Upper lobe of left lung (tissue), 4 donors: ENCODE measurements around the gene TMEM42.

Experiments used
- CTCF ChIP-seq, 6 experiments: fragments of 450-650 bp in 4 of 6; fragments of 200-600 bp in 2 of 6; sonication (generic) in 2 of 6; IDR thresholded peaks; one replicate each; pipeline ENCODE4 v1.5.1; 2016 to 2019; ENCODE audit warnings: antibody characterized with exemption in 6 of 6
- EP300 ChIP-seq, 4 donors: sonication (generic); formaldehyde crosslinking; IDR thresholded peaks; one replicate each; pipeline ENCODE4 v1.5.1; 2017; ENCODE audit warnings: antibody characterized with exemption in 4 of 4, control low read depth in 2 of 4
- POLR2AphosphoS5 ChIP-seq, 2 donors: sonication (generic); formaldehyde crosslinking; IDR thresholded peaks; one replicate each; pipeline ENCODE4 v1.5.1; 2017; ENCODE audit warnings: antibody characterized with exemption in 2 of 2

GRCh38 chr3:44887101-44887500 lies 25.4 kb downstream of the TMEM42 start:
- no peak for TF ChIP-seq EP300 (IDR thresholded peaks at IDR 0.05)
- no peak for TF ChIP-seq POLR2AphosphoS5 (IDR thresholded peaks at IDR 0.05)
- TF ChIP-seq CTCF (IDR thresholded peaks at IDR 0.05): no peak
